ENCODE measurements around the gene SENP3. TPM values are rescaled to one million over a fixed set of nuclear protein-coding genes. Genes with fewer than 3 reads are reported as not detected.

Gene SENP3
- total and polyA plus RNA-seq, 2 of the 4 experiments (the other 2 are of a cell fraction): 82.4 to 120 TPM

- TF ChIP-seq CTCF (conservative IDR thresholded peaks at IDR 0.05; ENCODE audit: low read depth, low read length): peak; percentile 94
Observed at GRCh38 chr17:7561028-7561575, 617 bp upstream of the SENP3 start (continued).

GRCh38 chr17:7562208-7562605 is 488 bp downstream of the SENP3 start:
- Histone ChIP-seq H3K27ac (ENCODE audit: insufficient read depth, low read length) (peak overlapping the region; percentile 77), H3K27me3 (ENCODE audit: control insufficient read depth, insufficient read depth, low read length) (no peaks in the 10 kb centered on the region), H2BK20ac (ENCODE audit: low read depth, low read length) (no peak overlapping the region), H4K91ac (ENCODE audit: insufficient read depth, low read depth, low read length) (peak overlapping the region; percentile 32; the same call in 1 of the 2 replicates), H4K8ac (ENCODE audit: low read depth in 2 of 2, low read length in 2 of 2) (peak overlapping the region; percentile 58 to 85; a peak in 3 of 4 replicates), H3K9ac (ENCODE audit: low read depth, low read length) (peak overlapping the region; percentile 75), H3K4me3 (ENCODE audit: insufficient read depth, low read depth, low read length) (peak overlapping the region; percentile 79), H3K4me1 (ENCODE audit: control insufficient read depth, insufficient read depth, low read length) (peaks cover 9% of the 10 kb centered on the region), H3K4ac (ENCODE audit: low read depth, low read length) (peak overlapping the region; percentile 79), H3K9me1 (ENCODE audit: insufficient read depth, low read length) (no peaks in the 10 kb centered on the region), H4K20me1 (ENCODE audit: insufficient read depth, low read length) (no peaks in the 10 kb centered on the region), H3K79me1 (ENCODE audit: low read depth in 1 of 2, low read length in 2 of 2) (peaks cover 25 to 34% of the 10 kb centered on the region in 2 experiments), H3K14ac (replicated peaks; ENCODE audit: low read depth, low read length) (peak overlapping the region; percentile 70; the same call in 1 of the 2 replicates), H2BK15ac (ENCODE audit: low read depth, low read length) (no peak overlapping the region), H3K23ac (ENCODE audit: low read depth, low read length) (0 out of 2 replicates have a peak overlapping the region, but pooled peaks have one; percentile 38), H4K5ac (ENCODE audit: low read depth, low read length) (peak overlapping the region; percentile 19), H2BK120ac (ENCODE audit: low read depth, low read length) (no peak overlapping the region), H3K9me3 (ENCODE audit: control insufficient read depth, insufficient read depth, low read length) (no peaks in the 10 kb centered on the region), H2AFZ (replicated peaks; ENCODE audit: low read length, poor library complexity) (peak overlapping the region; percentile 99), H3K36me3 (ENCODE audit: control insufficient read depth, insufficient read depth, low read length) (peaks cover 25% of the 10 kb centered on the region), H2AK9ac (replicated peaks; ENCODE audit: low read depth, low read length, poor library complexity) (peak overlapping the region; percentile 100), H3K18ac (ENCODE audit: low read depth, low read length) (no peak overlapping the region), H3K56ac (ENCODE audit: extremely low read depth, insufficient read depth, low read length) (no peak overlapping the region), H3K4me2 (ENCODE audit: low read depth, low read length) (peak overlapping the region; percentile 94), H2BK5ac (ENCODE audit: low read depth, low read length, poor library complexity, severe bottlenecking) (no peak overlapping the region), H2AK5ac (ENCODE audit: low read depth, low read length) (peak overlapping the region; percentile 77)
- ChIA-PET POLR2A (ENCODE audit: unreplicated experiment) (no interaction called here), CTCF (interaction anchor here (2.5 to 2.8 kb wide), 2 partner anchors 48 to 126 kb away, joined by 12 to 24 read pairs; no protein-coding TSS in a partner anchor)
- WGBS, 2 experiments (ENCODE audit: extremely low coverage in 2 of 2, insufficient read length in 1 of 2): no CpG with 5 or more reads among the region's 28 CpGs
- no TSS peak for BruUV-seq (replicated peaks)
- in situ Hi-C loops (cut with MboI; ENCODE audit: low sequenced_read_pairs): no loop called here
- DNase-seq (no peak), ATAC-seq (ENCODE audit: low read depth) (peak; percentile 28)
- dilution Hi-C loops (cut with HindIII; ENCODE audit: low sequenced_read_pairs, unreplicated experiment): no loop called here
- intact Hi-C loops (cut with micrococcal nuclease): loop anchor here (5.0 to 10.0 kb wide), 3 partner anchors 210 to 517 kb away; partner anchors contain the start of genes KCTD11, NEURL4 and SLC16A11
- TF ChIP-seq MAZ (IDR thresholded peaks at IDR 0.05; ENCODE audit: borderline replicate concordance, low read depth, low read length) (no peak), USF2 (IDR thresholded peaks at IDR 0.05; ENCODE audit: low read depth, low read length) (no peak), CTCF (conservative IDR thresholded peaks at IDR 0.05; ENCODE audit: low read depth, low read length) (no peak), MXI1 (IDR thresholded peaks at IDR 0.05; ENCODE audit: borderline replicate concordance, low read depth, low read length) (no peak), ELK1 (IDR thresholded peaks at IDR 0.05; ENCODE audit: borderline replicate concordance, low read depth, low read length) (no peak), RAD21 (IDR thresholded peaks at IDR 0.05; ENCODE audit: low read length) (no peak), MAFK (IDR thresholded peaks at IDR 0.05; ENCODE audit: low read depth, low read length) (no peak), RCOR1 (IDR thresholded peaks at IDR 0.05; ENCODE audit: insufficient replicate concordance, low read length) (no peak)

All from IMR-90 (cell line).